Body of pancreas (tissue), 4 donors: ENCODE results near the gene IFNG-AS1. TPM values are rescaled to one million over a fixed set of nuclear protein-coding genes. Genes with fewer than 3 reads are reported as not detected.

Experiments used
- ATAC-seq: fragments of 150-250 bp; one replicate; pipeline ENCODE4 v1.9.1; 2016
- DNase-seq, 4 donors: peaks; one replicate each; pipeline ENCODE4 v3.0.0-alpha.2; 2019
- H3K27ac ChIP-seq, 4 donors: fragments of 200-600 bp; sonication (generic); 1 replicate in 3 of 4; 2 replicates in 1 of 4; pipeline versions ENCODE4 v1.5.1 to v1.6.1; 2016 to 2019; ENCODE audit warnings: mild to moderate bottlenecking in 1 of 4, mixed read lengths in 1 of 4, moderate library complexity in 1 of 4
- H3K27me3 ChIP-seq, 2 donors: fragments of 200-600 bp; sonication (generic); one replicate each; pipeline ENCODE4 v1.6.0; 2016; ENCODE audit warnings: mild to moderate bottlenecking in 1 of 2
- H3K36me3 ChIP-seq, 2 donors: fragments of 200-600 bp; sonication (generic); replicated peaks in 1 of 2; 2 replicates each; pipeline ENCODE4 v1.5.1; 2016; ENCODE audit warnings: low read depth in 2 of 2; ENCODE audit not compliant: insufficient read depth in 1 of 2
- H3K4me1 ChIP-seq: fragments of 200-600 bp; sonication (generic); one replicate; pipeline ENCODE4 v1.6.0; 2016
- H3K4me3 ChIP-seq, 2 donors: fragments of 200-600 bp; sonication (generic); 1 replicate in 1 of 2; 2 replicates in 1 of 2; pipeline ENCODE4 v1.5.1; 2016 to 2019
- H3K9me3 ChIP-seq, 3 donors: fragments of 200-600 bp; sonication (generic); 1 replicate in 2 of 3; 2 replicates in 1 of 3; pipeline ENCODE4 v1.5.1; 2016
- POLR2A ChIP-seq, 3 donors: fragments of 450-650 bp; IDR thresholded peaks; one replicate each; pipeline ENCODE4 v1.6.1; 2016; ENCODE audit warnings: antibody characterized with exemption in 3 of 3, mild to moderate bottlenecking in 2 of 3
- WGBS, 2 donors: methylation state at CpG; one replicate each; pipeline ENCODE4 v1.1.5; 2017; 5-methylcytosine and 5-hydroxymethylcytosine counted together
- intact Hi-C: fragments of 100-400 bp; cut with DNase I; formaldehyde crosslinking; loops from one replicate; pipeline ENCODE4 v1.15.1; 2023
- total RNA-seq, 2 donors: library from RNA; depleted of rRNA; stranded (reverse); fragments of >200 nt; gene quantifications; one replicate each; pipeline ENCODE4 v1.1.0, GENCODE V29; 2016
- TF ChIP-seq, protein P1 (sequence below), 7 experiments: fragments of 450-650 bp in 4 of 7; fragments of 200-600 bp in 3 of 7; sonication (generic) in 3 of 7; IDR thresholded peaks; one replicate each; pipeline ENCODE4 v1.5.1; 2016 to 2019; ENCODE audit warnings: antibody characterized with exemption in 7 of 7

IFNG-AS1 gene
- total RNA-seq, 2 donors from 2014 or later: not detected

DNA sequence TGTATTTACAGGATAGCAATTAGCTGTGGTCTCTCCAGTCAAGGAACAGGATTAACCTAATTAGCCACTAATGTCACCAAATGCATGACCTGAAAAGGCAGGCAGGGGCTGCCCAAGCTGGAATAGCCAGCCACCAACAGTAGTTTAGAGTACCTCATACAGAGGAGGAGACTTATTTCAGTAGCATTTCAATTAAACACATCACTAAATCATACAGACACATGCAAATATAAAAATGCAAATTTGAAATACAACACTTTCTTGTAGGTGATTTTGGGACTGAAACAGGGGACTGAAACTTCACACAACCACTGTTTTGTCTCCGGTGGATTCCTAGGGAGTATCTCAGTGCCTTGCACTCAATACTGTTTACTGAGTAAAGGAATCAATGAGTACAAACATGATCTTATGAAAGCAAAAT is 636 bp upstream of the IFNG-AS1 start:
- no peaks in the 10 kb centered on the region for H3K36me3 ChIP-seq
- H3K4me3 ChIP-seq: no peak overlapping the region
- WGBS, 2 donors: 73 to 79% methylated on average over 1 of the region's 1 CpG
- ATAC-seq: no peak
- intact Hi-C loops: no loop called here
- TF ChIP-seq, protein P1, sequence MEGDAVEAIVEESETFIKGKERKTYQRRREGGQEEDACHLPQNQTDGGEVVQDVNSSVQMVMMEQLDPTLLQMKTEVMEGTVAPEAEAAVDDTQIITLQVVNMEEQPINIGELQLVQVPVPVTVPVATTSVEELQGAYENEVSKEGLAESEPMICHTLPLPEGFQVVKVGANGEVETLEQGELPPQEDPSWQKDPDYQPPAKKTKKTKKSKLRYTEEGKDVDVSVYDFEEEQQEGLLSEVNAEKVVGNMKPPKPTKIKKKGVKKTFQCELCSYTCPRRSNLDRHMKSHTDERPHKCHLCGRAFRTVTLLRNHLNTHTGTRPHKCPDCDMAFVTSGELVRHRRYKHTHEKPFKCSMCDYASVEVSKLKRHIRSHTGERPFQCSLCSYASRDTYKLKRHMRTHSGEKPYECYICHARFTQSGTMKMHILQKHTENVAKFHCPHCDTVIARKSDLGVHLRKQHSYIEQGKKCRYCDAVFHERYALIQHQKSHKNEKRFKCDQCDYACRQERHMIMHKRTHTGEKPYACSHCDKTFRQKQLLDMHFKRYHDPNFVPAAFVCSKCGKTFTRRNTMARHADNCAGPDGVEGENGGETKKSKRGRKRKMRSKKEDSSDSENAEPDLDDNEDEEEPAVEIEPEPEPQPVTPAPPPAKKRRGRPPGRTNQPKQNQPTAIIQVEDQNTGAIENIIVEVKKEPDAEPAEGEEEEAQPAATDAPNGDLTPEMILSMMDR (IDR thresholded peaks at IDR 0.05): no peak
- TF ChIP-seq POLR2A (IDR thresholded peaks at IDR 0.05): no peak
- DNase-seq: no peak
- no peaks in the 10 kb centered on the region for H3K27me3 ChIP-seq
- H3K4me1 ChIP-seq: no peaks in the 10 kb centered on the region
- no peaks in the 10 kb centered on the region for H3K9me3 ChIP-seq
- no peak overlapping the region for H3K27ac ChIP-seq

DNA sequence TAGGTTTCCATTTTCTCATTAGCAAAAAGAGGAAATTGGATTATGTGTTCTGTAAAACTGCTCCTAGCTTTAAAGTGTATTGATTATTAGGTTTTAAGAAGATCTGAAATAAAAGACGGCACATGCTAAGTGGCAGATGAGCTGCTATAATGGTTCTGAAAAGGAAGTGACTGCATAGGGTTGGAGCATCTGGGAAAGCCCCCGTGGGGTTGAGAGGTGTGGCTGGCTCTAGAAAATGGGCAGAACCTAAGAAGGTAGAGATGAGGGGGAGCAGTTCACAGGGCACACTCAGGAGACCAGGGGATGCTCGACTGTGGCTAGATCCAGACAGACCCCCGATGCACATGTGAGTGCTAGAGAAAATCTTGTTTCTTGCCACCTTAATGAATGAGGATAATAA is 1.9 kb downstream of the IFNG-AS1 start:
- Histone ChIP-seq H3K36me3 (no peaks in the 10 kb centered on the region), H3K4me3 (no peak overlapping the region), H3K27me3 (no peaks in the 10 kb centered on the region), H3K9me3 (no peaks in the 10 kb centered on the region), H3K4me1 (no peaks in the 10 kb centered on the region), H3K27ac (no peak overlapping the region)
- WGBS, 2 donors: 65 to 66% methylated on average over 4 of the region's 4 CpGs
- TF ChIP-seq POLR2A (IDR thresholded peaks at IDR 0.05): no peak
- TF ChIP-seq, protein P1 (IDR thresholded peaks at IDR 0.05): no peak
- DNase-seq (no peak), ATAC-seq (no peak)
- intact Hi-C loops: no loop called here

DNA sequence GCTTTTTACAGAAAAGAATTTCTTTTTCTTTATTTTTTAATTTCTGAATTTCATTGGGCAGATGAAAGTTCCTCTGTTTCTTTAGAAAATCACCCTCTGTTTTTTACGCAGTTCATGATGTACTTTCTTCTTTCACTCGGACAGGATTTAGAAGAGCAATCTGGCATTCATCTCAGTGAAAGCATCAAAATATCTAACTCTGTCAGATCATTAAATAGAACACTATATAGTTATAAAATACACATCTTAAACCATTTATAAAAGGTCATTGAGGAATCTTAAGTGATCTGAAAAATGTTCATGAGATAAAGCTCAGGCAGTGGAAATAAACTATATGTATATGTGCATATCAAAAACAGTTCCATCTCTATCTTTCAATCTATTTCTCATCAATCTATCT is 3.9 kb downstream of the IFNG-AS1 start:
- DNase-seq: no peak
- Histone ChIP-seq H3K36me3 (no peaks in the 10 kb centered on the region), H3K4me1 (no peaks in the 10 kb centered on the region), H3K9me3 (no peaks in the 10 kb centered on the region), H3K27ac (no peak overlapping the region), H3K4me3 (no peak overlapping the region), H3K27me3 (no peaks in the 10 kb centered on the region)
- intact Hi-C loops: no loop called here
- no peak for ATAC-seq
- no peak for TF ChIP-seq POLR2A (IDR thresholded peaks at IDR 0.05)
- TF ChIP-seq, protein P1 (IDR thresholded peaks at IDR 0.05): no peak
- 70 to 73% methylated on average over 2 of the region's 2 CpGs for WGBS, 2 donors

DNA sequence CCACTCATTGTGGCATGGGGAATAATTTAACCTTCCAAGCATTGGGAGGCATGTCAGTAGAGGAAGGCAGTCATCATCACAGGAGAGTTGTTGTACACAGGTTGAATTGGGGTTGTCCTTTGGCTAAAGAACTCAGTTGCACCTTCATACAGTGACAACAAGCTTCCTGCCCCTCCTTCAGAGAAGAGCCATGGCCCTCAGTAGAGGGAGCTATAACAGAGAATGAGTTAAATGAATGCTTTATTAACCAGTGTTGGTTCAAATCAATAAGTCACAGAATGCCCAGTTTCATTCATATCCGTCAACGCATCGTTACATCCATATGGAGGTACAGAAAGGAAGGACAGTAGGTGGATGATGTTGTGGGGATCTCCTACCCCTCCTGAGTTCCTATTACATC is 4.8 kb downstream of the IFNG-AS1 start:
- no peak overlapping the region for H3K4me3 ChIP-seq
- ATAC-seq (no peak), DNase-seq (no peak)
- intact Hi-C loops: no loop called here
- WGBS, 2 donors: 65 to 68% methylated on average over 3 of the region's 3 CpGs
- H3K27ac ChIP-seq: no peak overlapping the region
- H3K9me3 ChIP-seq: no peaks in the 10 kb centered on the region
- H3K36me3 ChIP-seq: no peaks in the 10 kb centered on the region
- no peak for TF ChIP-seq POLR2A (IDR thresholded peaks at IDR 0.05)
- TF ChIP-seq, protein P1 (IDR thresholded peaks at IDR 0.05): no peak
- H3K27me3 ChIP-seq: no peaks in the 10 kb centered on the region
- H3K4me1 ChIP-seq: no peaks in the 10 kb centered on the region

DNA sequence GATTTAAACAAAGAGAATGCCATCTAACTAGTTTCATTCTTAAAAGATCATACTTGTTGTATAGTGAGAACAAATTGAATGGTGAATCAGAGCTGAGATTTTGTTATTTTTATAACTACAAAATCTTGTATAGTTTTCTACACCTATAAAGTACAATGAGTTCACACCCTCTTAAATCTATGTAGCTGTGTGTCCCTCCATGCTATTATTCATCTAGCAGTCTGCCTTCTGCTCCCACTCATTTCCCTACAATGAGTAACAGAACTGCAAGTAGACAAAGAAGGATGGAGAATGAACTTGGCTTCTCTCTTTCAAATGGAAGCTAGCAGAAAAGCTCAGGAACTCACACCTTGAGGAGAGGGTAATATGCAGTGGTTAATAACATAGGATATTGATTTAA is 7.1 kb downstream of the IFNG-AS1 start:
- Histone ChIP-seq H3K4me3 (no peak overlapping the region), H3K27ac (no peak overlapping the region), H3K4me1 (no peaks in the 10 kb centered on the region), H3K27me3 (no peaks in the 10 kb centered on the region), H3K9me3 (no peaks in the 10 kb centered on the region), H3K36me3 (no peaks in the 10 kb centered on the region)
- intact Hi-C loops: no loop called here
- ATAC-seq: no peak
- TF ChIP-seq, protein P1 (IDR thresholded peaks at IDR 0.05): no peak
- TF ChIP-seq POLR2A (IDR thresholded peaks at IDR 0.05): no peak
- DNase-seq: no peak
